Kidney capillary endothelial cell (primary cell): Measurements from ENCODE around the gene SLC6A8.
"Not testable (repeated sequence)": the region's sequence is repeated elsewhere in the genome, so short reads cannot be mapped to it uniquely, and the experiment has no call there.

ENCODE experiments used
- DNase-seq: peaks from one replicate; pipeline ENCODE4 v3.0.0-alpha.2; 2018; ENCODE audit warnings: low spot score

The SLC6A8 gene

GRCh38 chrX:153672531-153673427, 14.9 kb upstream of the SLC6A8 start:
- DNase-seq, result no peak

- no peak for DNase-seq
These were observed 14.1 kb upstream of the SLC6A8 start, which contains the start of gene PNCK for GRCh38 chrX:153673428-153674218. PNCK (minus strand) TSS chrX:153673813; CDS start chrX:153673076, 737 bp downstream.

- DNase-seq, result no peak
These were observed 13.4 kb upstream of the SLC6A8 start for GRCh38 chrX:153674219-153674851.

- no peak for DNase-seq
These were observed 6.6 kb upstream of the SLC6A8 start for GRCh38 chrX:153681175-153681574.

GRCh38 chrX:153683486-153683885, 4.2 kb upstream of the SLC6A8 start:
- DNase-seq, result not testable (repeated sequence)

- DNase-seq, result no peak
These were observed 3.1 kb upstream of the SLC6A8 start for GRCh38 chrX:153684467-153685155.

- no peak for DNase-seq
These were observed 2.6 kb upstream of the SLC6A8 start for GRCh38 chrX:153685156-153685536.

- no peak for DNase-seq
These were observed 1.7 kb upstream of the SLC6A8 start for GRCh38 chrX:153685751-153686696.

GRCh38 chrX:153686711-153687110, 1.0 kb upstream of the SLC6A8 start:
- no peak for DNase-seq

- no peak for DNase-seq
These were observed 345 bp downstream of the SLC6A8 start for GRCh38 chrX:153688071-153688470.

- no peak for DNase-seq
These were observed 780 bp downstream of the SLC6A8 start for GRCh38 chrX:153688506-153688905.

- no peak for DNase-seq
These were observed 1.3 kb downstream of the SLC6A8 start for GRCh38 chrX:153688911-153689590.

- DNase-seq, result no peak
These were observed 2.1 kb downstream of the SLC6A8 start for GRCh38 chrX:153689654-153690465.

GRCh38 chrX:153690466-153690865, 2.7 kb downstream of the SLC6A8 start:
- no peak for DNase-seq

GRCh38 chrX:153691032-153691827, 3.5 kb downstream of the SLC6A8 start:
- DNase-seq, result not testable (repeated sequence)

GRCh38 chrX:153692003-153692402, 4.3 kb downstream of the SLC6A8 start:
- DNase-seq, result no peak

GRCh38 chrX:153692611-153693156, 5.0 kb downstream of the SLC6A8 start:
- DNase-seq, result no peak
